ENCODE results near the gene MON1A.

MON1A gene

GRCh38 chr3:49952924-49953323, 23.3 kb upstream of the MON1A start (continued):
- TF ChIP-seq PATZ1 (CRISPR knock-in tag; IDR thresholded peaks at IDR 0.05; ENCODE audit: borderline replicate concordance), result no peak
- no peak for TF ChIP-seq TCF4 (CRISPR knock-in tag; IDR thresholded peaks at IDR 0.05; ENCODE audit: borderline replicate concordance)
- no peak for TF ChIP-seq PPARA (CRISPR knock-in tag; IDR thresholded peaks at IDR 0.05; ENCODE audit: borderline replicate concordance)
- no peak for TF ChIP-seq ZNF8 (CRISPR knock-in tag; IDR thresholded peaks at IDR 0.05)
- TF ChIP-seq ESRRG (CRISPR knock-in tag; IDR thresholded peaks at IDR 0.05), result no peak
- no peak for TF ChIP-seq BACH2 (CRISPR knock-in tag; IDR thresholded peaks at IDR 0.05; ENCODE audit: borderline replicate concordance)
- TF ChIP-seq CSDC2 (CRISPR knock-in tag; IDR thresholded peaks at IDR 0.05), result no peak
- TF ChIP-seq SNAI2 (CRISPR knock-in tag; IDR thresholded peaks at IDR 0.05), result no peak
- no peak for TF ChIP-seq ZC3H10 (CRISPR knock-in tag; IDR thresholded peaks at IDR 0.05)
- TF ChIP-seq ZNF565 (CRISPR knock-in tag; conservative IDR thresholded peaks at IDR 0.05; ENCODE audit: low read depth), result no peak
- no peak for TF ChIP-seq TOX (CRISPR knock-in tag; IDR thresholded peaks at IDR 0.05; ENCODE audit: borderline replicate concordance)
- TF ChIP-seq ZFP3 (CRISPR knock-in tag; IDR thresholded peaks at IDR 0.05), result no peak

DNA sequence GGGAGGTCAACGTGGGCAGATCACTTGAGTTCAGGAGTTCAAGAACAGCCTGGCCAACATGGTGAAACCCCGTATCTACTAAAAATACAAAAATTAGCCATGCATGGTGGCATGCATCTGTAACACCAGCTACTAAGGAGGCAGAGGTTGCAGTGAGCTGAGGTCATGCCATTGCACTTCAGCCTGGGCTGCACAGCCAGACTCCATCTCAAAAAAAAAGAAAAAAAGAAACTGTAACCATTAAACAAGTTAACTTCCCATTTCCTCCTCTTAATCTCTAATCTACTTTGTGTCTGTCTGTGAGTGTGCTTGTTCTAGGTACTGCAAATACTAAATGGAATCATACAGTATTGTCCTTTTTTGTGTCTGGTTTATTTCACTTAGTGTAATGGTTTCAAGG, 13.0 kb upstream of the MON1A start:
- ATAC-seq, result no peak
- TF ChIP-seq ZFP3 (CRISPR knock-in tag; IDR thresholded peaks at IDR 0.05) (no peak), ESRRG (CRISPR knock-in tag; IDR thresholded peaks at IDR 0.05) (no peak), POU6F1 (CRISPR knock-in tag; IDR thresholded peaks at IDR 0.05; ENCODE audit: borderline replicate concordance, low read depth) (no peak), ISL1 (CRISPR knock-in tag; IDR thresholded peaks at IDR 0.05) (no peak), RARB (CRISPR knock-in tag; IDR thresholded peaks at IDR 0.05) (no peak), TOX (CRISPR knock-in tag; IDR thresholded peaks at IDR 0.05; ENCODE audit: borderline replicate concordance) (no peak), ZNF8 (CRISPR knock-in tag; IDR thresholded peaks at IDR 0.05) (no peak), CSRNP3 (CRISPR knock-in tag; IDR thresholded peaks at IDR 0.05) (no peak), ZNF70 (CRISPR knock-in tag; IDR thresholded peaks at IDR 0.05) (no peak), ZNF565 (CRISPR knock-in tag; conservative IDR thresholded peaks at IDR 0.05; ENCODE audit: low read depth) (no peak), CSDC2 (CRISPR knock-in tag; IDR thresholded peaks at IDR 0.05) (no peak), OSR1 (CRISPR knock-in tag; IDR thresholded peaks at IDR 0.05) (no peak), GLIS3 (CRISPR knock-in tag; IDR thresholded peaks at IDR 0.05) (no peak), SNAI2 (CRISPR knock-in tag; IDR thresholded peaks at IDR 0.05) (no peak), ARNTL (CRISPR knock-in tag; IDR thresholded peaks at IDR 0.05; ENCODE audit: borderline replicate concordance, low read depth) (no peak)
- TF ChIP-seq, protein P1, sequence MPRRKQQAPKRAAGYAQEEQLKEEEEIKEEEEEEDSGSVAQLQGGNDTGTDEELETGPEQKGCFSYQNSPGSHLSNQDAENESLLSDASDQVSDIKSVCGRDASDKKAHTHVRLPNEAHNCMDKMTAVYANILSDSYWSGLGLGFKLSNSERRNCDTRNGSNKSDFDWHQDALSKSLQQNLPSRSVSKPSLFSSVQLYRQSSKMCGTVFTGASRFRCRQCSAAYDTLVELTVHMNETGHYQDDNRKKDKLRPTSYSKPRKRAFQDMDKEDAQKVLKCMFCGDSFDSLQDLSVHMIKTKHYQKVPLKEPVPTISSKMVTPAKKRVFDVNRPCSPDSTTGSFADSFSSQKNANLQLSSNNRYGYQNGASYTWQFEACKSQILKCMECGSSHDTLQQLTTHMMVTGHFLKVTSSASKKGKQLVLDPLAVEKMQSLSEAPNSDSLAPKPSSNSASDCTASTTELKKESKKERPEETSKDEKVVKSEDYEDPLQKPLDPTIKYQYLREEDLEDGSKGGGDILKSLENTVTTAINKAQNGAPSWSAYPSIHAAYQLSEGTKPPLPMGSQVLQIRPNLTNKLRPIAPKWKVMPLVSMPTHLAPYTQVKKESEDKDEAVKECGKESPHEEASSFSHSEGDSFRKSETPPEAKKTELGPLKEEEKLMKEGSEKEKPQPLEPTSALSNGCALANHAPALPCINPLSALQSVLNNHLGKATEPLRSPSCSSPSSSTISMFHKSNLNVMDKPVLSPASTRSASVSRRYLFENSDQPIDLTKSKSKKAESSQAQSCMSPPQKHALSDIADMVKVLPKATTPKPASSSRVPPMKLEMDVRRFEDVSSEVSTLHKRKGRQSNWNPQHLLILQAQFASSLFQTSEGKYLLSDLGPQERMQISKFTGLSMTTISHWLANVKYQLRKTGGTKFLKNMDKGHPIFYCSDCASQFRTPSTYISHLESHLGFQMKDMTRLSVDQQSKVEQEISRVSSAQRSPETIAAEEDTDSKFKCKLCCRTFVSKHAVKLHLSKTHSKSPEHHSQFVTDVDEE (CRISPR knock-in tag; IDR thresholded peaks at IDR 0.05), result no peak
- TF ChIP-seq, protein P2, sequence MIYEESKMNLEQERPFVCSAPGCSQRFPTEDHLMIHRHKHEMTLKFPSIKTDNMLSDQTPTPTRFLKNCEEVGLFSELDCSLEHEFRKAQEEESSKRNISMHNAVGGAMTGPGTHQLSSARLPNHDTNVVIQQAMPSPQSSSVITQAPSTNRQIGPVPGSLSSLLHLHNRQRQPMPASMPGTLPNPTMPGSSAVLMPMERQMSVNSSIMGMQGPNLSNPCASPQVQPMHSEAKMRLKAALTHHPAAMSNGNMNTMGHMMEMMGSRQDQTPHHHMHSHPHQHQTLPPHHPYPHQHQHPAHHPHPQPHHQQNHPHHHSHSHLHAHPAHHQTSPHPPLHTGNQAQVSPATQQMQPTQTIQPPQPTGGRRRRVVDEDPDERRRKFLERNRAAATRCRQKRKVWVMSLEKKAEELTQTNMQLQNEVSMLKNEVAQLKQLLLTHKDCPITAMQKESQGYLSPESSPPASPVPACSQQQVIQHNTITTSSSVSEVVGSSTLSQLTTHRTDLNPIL (CRISPR knock-in tag; IDR thresholded peaks at IDR 0.05; ENCODE audit: low read depth), result no peak

Data from SK-N-SH treated with all-trans-retinoic acid at 6 μM for 48 hours (cell line).